OCI-LY3 (cell line): ENCODE measurements around the gene APELA.

Source experiments
- CTCF ChIP-seq: fragments of 200-600, 300-600 bp; sonication (generic); IDR thresholded peaks from 2 replicates; pipeline ENCODE4 v1.5.1; 2014; ENCODE audit warnings: antibody characterized with exemption, low read length, low read depth
- EZH2phosphoT487 ChIP-seq: fragments of 200-600 bp; shearing (Covaris generic); IDR thresholded peaks from 2 replicates; pipeline ENCODE4 v1.6.1; 2018; ENCODE audit warnings: antibody characterized with exemption, mixed run types, low read depth

GRCh38 chr4:164847967-164848649 lies 28.9 kb upstream of the APELA start:
- no peak for TF ChIP-seq CTCF
- TF ChIP-seq EZH2phosphoT487 = no peak
